HepG2 (cell line): ENCODE measurements around the gene IL3. TPM values are rescaled to one million over a fixed set of nuclear protein-coding genes. Genes with fewer than 3 reads are reported as not detected.

Experiments used
- ATAC-seq: fragments of 200-7000 bp; cut with Tn5 transposase; 3 replicates; pipeline ENCODE4 v1.9.1; 2020; ENCODE audit warnings: mild to moderate bottlenecking, moderate library complexity
- BruUV-seq: library from RNA; stranded (reverse); fragments of 400-500 nt; replicated peaks from 2 replicates; lab custom pipeline; 2021; lab: Mats Ljungman, UMichigan
- CTCF ChIA-PET: fragments of 300-600 bp; formaldehyde crosslinking; extraction: SDS; loops from one replicate; lab custom pipeline; 2021; ENCODE audit warnings: low total read pairs, inconsistent platforms, low intra/inter-chr PET ratio; lab: Yijun Ruan, JAX
- POLR2A ChIA-PET: fragments of 350-600 bp; sonication (Branson Sonifier 250); formaldehyde crosslinking; loops from one replicate; lab custom pipeline; 2020; ENCODE audit warnings: antibody characterized with exemption, inconsistent platforms; lab: Yijun Ruan, JAX
- DNase-seq: peaks from one replicate; pipeline ENCODE4 v3.0.0-alpha.2; 2015; ENCODE audit warnings: low spot score
- FAIRE-seq: peaks from 3 replicates; lab custom pipeline; 2011; peaks lifted over from hg19 to GRCh38; lab: Jason Lieb, UNC
- H2AFZ ChIP-seq: one replicate; pipeline ENCODE4 v1.6.1; 2011; ENCODE audit warnings: low read length, inconsistent platforms
- H3K27ac ChIP-seq: fragments of 300-600 bp; 3 replicates; pipeline ENCODE4 v1.8.0; 2011; ENCODE audit warnings: mixed run types, mild to moderate bottlenecking, mixed read lengths, low read length, inconsistent platforms; ENCODE audit not compliant: insufficient read depth; ENCODE audit errors: extremely low read length
- H3K27me3 ChIP-seq, 2 experiments: fragments of 200-600 bp in 1 of 2; 2 replicates in 1 of 2; 3 replicates in 1 of 2; pipeline versions ENCODE4 v1.6.0 to v1.8.0; 2011; ENCODE audit warnings: low read length in 2 of 2, mild to moderate bottlenecking in 2 of 2, moderate library complexity in 2 of 2, inconsistent platforms in 1 of 2; ENCODE audit not compliant: insufficient read depth in 2 of 2, control insufficient read depth in 1 of 2
- H3K36me3 ChIP-seq, 2 experiments: fragments of 200-600 bp in 1 of 2; replicated peaks in 1 of 2; 2 replicates in 1 of 2; 3 replicates in 1 of 2; pipeline versions ENCODE4 v1.5.1 to v1.8.0; 2011; ENCODE audit warnings: low read length in 2 of 2, inconsistent platforms in 1 of 2; ENCODE audit not compliant: insufficient read depth in 2 of 2, control insufficient read depth in 1 of 2
- H3K4me1 ChIP-seq: 2 replicates; pipeline ENCODE4 v1.5.1; 2012; ENCODE audit warnings: low read length, inconsistent platforms; ENCODE audit not compliant: insufficient read depth
- H3K4me2 ChIP-seq: 2 replicates; pipeline ENCODE4 v1.6.0; 2011; ENCODE audit warnings: low read depth, low read length, inconsistent platforms
- H3K4me3 ChIP-seq, 3 experiments: fragments of 200-600 bp in 1 of 3; sonication (generic), shearing (Covaris generic) in 1 of 3; replicated peaks in 1 of 3; 2 replicates each; pipeline ENCODE4 v1.5.1; 2011 to 2016; ENCODE audit warnings: low read length in 3 of 3, inconsistent platforms in 2 of 3, low read depth in 2 of 3, mild to moderate bottlenecking in 2 of 3, control low read depth in 1 of 3, mixed read lengths in 1 of 3; ENCODE audit not compliant: insufficient read depth in 1 of 3
- H3K79me2 ChIP-seq: one replicate; pipeline ENCODE4 v1.6.1; 2011; ENCODE audit warnings: low read length, inconsistent platforms; ENCODE audit not compliant: insufficient read depth
- H3K9ac ChIP-seq: 2 replicates; pipeline ENCODE4 v1.6.0; 2011; ENCODE audit warnings: mild to moderate bottlenecking, low read depth, low read length, inconsistent platforms; ENCODE audit not compliant: insufficient read depth
- H3K9me3 ChIP-seq: 2 replicates; pipeline ENCODE4 v1.5.1; 2012; ENCODE audit warnings: mild to moderate bottlenecking, low read length
- H4K20me1 ChIP-seq: 2 replicates; pipeline ENCODE4 v1.6.0; 2011; ENCODE audit warnings: inconsistent platforms, mild to moderate bottlenecking, low read length, moderate library complexity; ENCODE audit not compliant: insufficient read depth
- PRDM15 ChIP-seq: sonication (generic); formaldehyde crosslinking; IDR thresholded peaks from 2 replicates; pipeline ENCODE4 v1.4.0; 2020; ENCODE audit warnings: missing genetic modification reagents
- WGBS: methylation state at CpG from one replicate; pipeline ENCODE4 v1.1.6; 2017; ENCODE audit warnings: low lambda C conversion rate; 5-methylcytosine and 5-hydroxymethylcytosine counted together
- in situ Hi-C: cut with HindIII; loops from 2 replicates; pipeline ENCODE4 v1.10.0; 2017; ENCODE audit warnings: low pct_unique_long_range_greater_than_20kb; ENCODE audit not compliant: extremely low pct_ligation_motif_present
- intact Hi-C: fragments of 100-400 bp; cut with micrococcal nuclease; formaldehyde crosslinking; loops from one replicate; pipeline ENCODE4 v1.10.0; 2022; ENCODE audit not compliant: unreplicated experiment
- polyA plus RNA-seq, 8 experiments: library from polyadenylated mRNA; depleted of rRNA in 3 of 8; stranded (reverse) in 7 of 8; unstranded in 1 of 8; fragments of >200 nt; fragmentation: Illumina TruSeq in 4 of 8; extraction: Trizol in 4 of 8; gene quantifications; 2 replicates each; pipeline versions ENCODE4 v1.2.1 to v1.2.3, GENCODE V29; 2011 to 2016; ENCODE audit warnings: low read depth in 4 of 8, missing spikeins in 1 of 8, mixed read lengths in 1 of 8; ENCODE audit not compliant: insufficient read depth in 1 of 8
- total RNA-seq, 5 experiments: library from RNA; depleted of rRNA; stranded (reverse); fragments of >200 nt; fragmentation: Illumina TruSeq; extraction: Trizol; gene quantifications; 2 replicates each; pipeline ENCODE4 v1.2.3, GENCODE V29; 2016; ENCODE audit warnings: low read depth in 1 of 5
- TF ChIP-seq, protein P1 (sequence below): sonication (generic); formaldehyde crosslinking; IDR thresholded peaks from 2 replicates; pipeline ENCODE4 v1.4.0; 2020; ENCODE audit warnings: missing genetic modification reagents, borderline replicate concordance

Gene IL3
- total and polyA plus RNA-seq, 2 of the 13 experiments (the other 11 are each of a cell fraction or from before 2014, with no cell fraction given), result not detected

- H3K27ac ChIP-seq, result no peak overlapping the region
- no peak overlapping the region for H3K4me3 ChIP-seq
- DNase-seq (no peak), ATAC-seq (no peak), FAIRE-seq (no peak)
- intact Hi-C loops, result no loop called here
- H4K20me1 ChIP-seq, result no peaks in the 10 kb centered on the region
- no peaks in the 10 kb centered on the region for H3K79me2 ChIP-seq
- in situ Hi-C loops, result no loop called here
- H3K4me2 ChIP-seq, result no peak overlapping the region
- 40% methylated on average over 1 of the region's 7 CpGs for WGBS
- peaks cover 3 to 36% of the 10 kb centered on the region in 2 experiments; a peak in 3 of 5 replicates for H3K27me3 ChIP-seq
- H2AFZ ChIP-seq, result no peak overlapping the region
- TF ChIP-seq, protein P1, sequence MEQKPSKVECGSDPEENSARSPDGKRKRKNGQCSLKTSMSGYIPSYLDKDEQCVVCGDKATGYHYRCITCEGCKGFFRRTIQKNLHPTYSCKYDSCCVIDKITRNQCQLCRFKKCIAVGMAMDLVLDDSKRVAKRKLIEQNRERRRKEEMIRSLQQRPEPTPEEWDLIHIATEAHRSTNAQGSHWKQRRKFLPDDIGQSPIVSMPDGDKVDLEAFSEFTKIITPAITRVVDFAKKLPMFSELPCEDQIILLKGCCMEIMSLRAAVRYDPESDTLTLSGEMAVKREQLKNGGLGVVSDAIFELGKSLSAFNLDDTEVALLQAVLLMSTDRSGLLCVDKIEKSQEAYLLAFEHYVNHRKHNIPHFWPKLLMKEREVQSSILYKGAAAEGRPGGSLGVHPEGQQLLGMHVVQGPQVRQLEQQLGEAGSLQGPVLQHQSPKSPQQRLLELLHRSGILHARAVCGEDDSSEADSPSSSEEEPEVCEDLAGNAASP (CRISPR knock-in tag), result no peak
- no peak for TF ChIP-seq PRDM15 (CRISPR knock-in tag)
- H3K9me3 ChIP-seq, result no peaks in the 10 kb centered on the region
- CTCF ChIA-PET, result no interaction called here
- H3K9ac ChIP-seq, result no peak overlapping the region
- POLR2A ChIA-PET, result no interaction called here
- H3K36me3 ChIP-seq, result no peaks in the 10 kb centered on the region
- BruUV-seq, result no TSS peak
- H3K4me1 ChIP-seq, result peaks cover 36% of the 10 kb centered on the region
Observed at GRCh38 chr5:132074091-132074771, 13.8 kb downstream of the IL3 start.
